Measurements from ENCODE around the gene FBXO31.

DNA sequence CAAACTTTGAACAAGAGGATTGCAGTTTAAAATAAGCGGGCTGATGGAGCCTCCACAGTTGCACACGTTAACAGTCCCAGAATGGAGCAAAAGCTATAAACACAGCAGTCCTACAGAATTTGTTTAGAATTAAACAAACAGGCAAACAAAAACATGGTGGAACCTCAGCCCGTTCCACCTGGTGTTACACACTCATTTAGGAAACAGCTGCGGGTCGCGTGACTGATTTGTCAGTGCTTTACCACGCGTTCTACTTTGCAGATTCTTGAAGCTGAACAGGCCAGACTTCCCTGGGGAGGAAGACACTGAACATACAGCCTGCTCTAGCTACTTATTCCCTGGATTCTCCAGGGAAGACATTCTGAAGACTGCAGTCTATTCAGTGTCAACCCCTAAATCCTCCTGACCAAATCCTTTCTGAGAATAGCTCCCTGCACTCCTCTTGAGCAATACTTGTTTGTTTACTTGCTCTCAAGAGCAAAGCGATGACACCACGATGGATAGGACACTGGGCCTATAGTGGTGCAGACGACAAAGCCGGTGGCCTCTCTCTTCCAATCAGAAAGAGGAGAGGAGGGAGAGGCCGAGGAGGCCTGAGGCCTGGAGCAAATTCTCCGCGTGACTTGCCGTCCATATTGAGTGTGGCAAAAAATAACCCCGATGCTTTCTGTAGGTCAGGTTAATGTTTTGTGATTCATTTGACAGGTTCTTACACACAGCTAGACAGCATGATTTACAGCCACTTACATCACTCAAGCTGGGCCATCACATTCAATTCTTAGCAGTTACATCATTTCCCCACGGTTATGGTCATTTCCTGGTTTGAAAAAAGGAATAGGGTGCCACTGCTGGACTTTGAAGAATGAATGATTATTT is 4.6 kb upstream of the FBXO31 start:
- TF ChIP-seq, protein P1, sequence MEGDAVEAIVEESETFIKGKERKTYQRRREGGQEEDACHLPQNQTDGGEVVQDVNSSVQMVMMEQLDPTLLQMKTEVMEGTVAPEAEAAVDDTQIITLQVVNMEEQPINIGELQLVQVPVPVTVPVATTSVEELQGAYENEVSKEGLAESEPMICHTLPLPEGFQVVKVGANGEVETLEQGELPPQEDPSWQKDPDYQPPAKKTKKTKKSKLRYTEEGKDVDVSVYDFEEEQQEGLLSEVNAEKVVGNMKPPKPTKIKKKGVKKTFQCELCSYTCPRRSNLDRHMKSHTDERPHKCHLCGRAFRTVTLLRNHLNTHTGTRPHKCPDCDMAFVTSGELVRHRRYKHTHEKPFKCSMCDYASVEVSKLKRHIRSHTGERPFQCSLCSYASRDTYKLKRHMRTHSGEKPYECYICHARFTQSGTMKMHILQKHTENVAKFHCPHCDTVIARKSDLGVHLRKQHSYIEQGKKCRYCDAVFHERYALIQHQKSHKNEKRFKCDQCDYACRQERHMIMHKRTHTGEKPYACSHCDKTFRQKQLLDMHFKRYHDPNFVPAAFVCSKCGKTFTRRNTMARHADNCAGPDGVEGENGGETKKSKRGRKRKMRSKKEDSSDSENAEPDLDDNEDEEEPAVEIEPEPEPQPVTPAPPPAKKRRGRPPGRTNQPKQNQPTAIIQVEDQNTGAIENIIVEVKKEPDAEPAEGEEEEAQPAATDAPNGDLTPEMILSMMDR (conservative IDR thresholded peaks at IDR 0.05) = no peak
- no peak for TF ChIP-seq EZH2 (IDR thresholded peaks at IDR 0.05; ENCODE audit: low read depth)

Measured in PC-9 (cell line).